Body of pancreas (tissue), 4 donors: ENCODE measurements around the gene FHOD3. TPM values are rescaled to one million over a fixed set of nuclear protein-coding genes. Genes with fewer than 3 reads are reported as not detected.

ENCODE experiments used
- ATAC-seq: fragments of 150-250 bp; one replicate; pipeline ENCODE4 v1.9.1; 2016
- DNase-seq, 4 donors: peaks; one replicate each; pipeline ENCODE4 v3.0.0-alpha.2; 2019
- H3K27ac ChIP-seq, 4 donors: fragments of 200-600 bp; sonication (generic); 1 replicate in 3 of 4; 2 replicates in 1 of 4; pipeline versions ENCODE4 v1.5.1 to v1.6.1; 2016 to 2019; ENCODE audit warnings: mild to moderate bottlenecking in 1 of 4, mixed read lengths in 1 of 4, moderate library complexity in 1 of 4
- H3K27me3 ChIP-seq, 2 donors: fragments of 200-600 bp; sonication (generic); one replicate each; pipeline ENCODE4 v1.6.0; 2016; ENCODE audit warnings: mild to moderate bottlenecking in 1 of 2
- H3K36me3 ChIP-seq, 2 donors: fragments of 200-600 bp; sonication (generic); replicated peaks in 1 of 2; 2 replicates each; pipeline ENCODE4 v1.5.1; 2016; ENCODE audit warnings: low read depth in 2 of 2; ENCODE audit not compliant: insufficient read depth in 1 of 2
- H3K4me1 ChIP-seq: fragments of 200-600 bp; sonication (generic); one replicate; pipeline ENCODE4 v1.6.0; 2016
- H3K4me3 ChIP-seq, 2 donors: fragments of 200-600 bp; sonication (generic); 1 replicate in 1 of 2; 2 replicates in 1 of 2; pipeline ENCODE4 v1.5.1; 2016 to 2019
- H3K9me3 ChIP-seq, 3 donors: fragments of 200-600 bp; sonication (generic); 1 replicate in 2 of 3; 2 replicates in 1 of 3; pipeline ENCODE4 v1.5.1; 2016
- CTCF ChIP-seq, 7 experiments: fragments of 450-650 bp in 4 of 7; fragments of 200-600 bp in 3 of 7; sonication (generic) in 3 of 7; IDR thresholded peaks; one replicate each; pipeline ENCODE4 v1.5.1; 2016 to 2019; ENCODE audit warnings: antibody characterized with exemption in 7 of 7
- POLR2A ChIP-seq, 3 donors: fragments of 450-650 bp; IDR thresholded peaks; one replicate each; pipeline ENCODE4 v1.6.1; 2016; ENCODE audit warnings: antibody characterized with exemption in 3 of 3, mild to moderate bottlenecking in 2 of 3
- WGBS, 2 donors: methylation state at CpG; one replicate each; pipeline ENCODE4 v1.1.5; 2017; 5-methylcytosine and 5-hydroxymethylcytosine counted together
- intact Hi-C: fragments of 100-400 bp; cut with DNase I; formaldehyde crosslinking; loops from one replicate; pipeline ENCODE4 v1.15.1; 2023
- total RNA-seq, 2 donors: library from RNA; depleted of rRNA; stranded (reverse); fragments of >200 nt; gene quantifications; one replicate each; pipeline ENCODE4 v1.1.0, GENCODE V29; 2016

The FHOD3 gene
- total RNA-seq, 2 donors from 2014 or later = 0.52 to 2.0 TPM

GRCh38 chr18:36392979-36393287 is 95.4 kb downstream of the FHOD3 start:
- TF ChIP-seq POLR2A (IDR thresholded peaks at IDR 0.05) = no peak
- TF ChIP-seq CTCF (IDR thresholded peaks at IDR 0.05) = no peak
- Histone ChIP-seq H3K36me3 (no peaks in the 10 kb centered on the region), H3K27ac (no peak overlapping the region), H3K4me3 (no peak overlapping the region), H3K27me3 (no peaks in the 10 kb centered on the region), H3K4me1 (no peaks in the 10 kb centered on the region), H3K9me3 (no peaks in the 10 kb centered on the region)
- ATAC-seq (no peak), DNase-seq (no peak)
- WGBS, 2 donors = 87% methylated on average over 3 of the region's 3 CpGs
- intact Hi-C loops = no loop called here

- H3K4me1 ChIP-seq = no peaks in the 10 kb centered on the region
- WGBS, 2 donors = 78 to 79% methylated on average over 3 of the region's 3 CpGs
- H3K27me3 ChIP-seq = no peaks in the 10 kb centered on the region
- no peak for ATAC-seq
- intact Hi-C loops = no loop called here
- no peaks in the 10 kb centered on the region for H3K9me3 ChIP-seq
- H3K4me3 ChIP-seq = no peak overlapping the region
- no peaks in the 10 kb centered on the region for H3K36me3 ChIP-seq
- DNase-seq = no peak
- no peak for TF ChIP-seq CTCF (IDR thresholded peaks at IDR 0.05)
- TF ChIP-seq POLR2A (IDR thresholded peaks at IDR 0.05) = no peak
- H3K27ac ChIP-seq = no peak overlapping the region
Measured at GRCh38 chr18:36394486-36394885, 97.0 kb downstream of the FHOD3 start.

GRCh38 chr18:36396190-36396589 is 98.7 kb downstream of the FHOD3 start:
- Histone ChIP-seq H3K27ac (no peak overlapping the region), H3K27me3 (no peaks in the 10 kb centered on the region), H3K4me3 (no peak overlapping the region), H3K36me3 (no peaks in the 10 kb centered on the region), H3K9me3 (no peaks in the 10 kb centered on the region), H3K4me1 (no peaks in the 10 kb centered on the region)
- ATAC-seq = no peak
- DNase-seq = no peak
- intact Hi-C loops = no loop called here
- no peak for TF ChIP-seq CTCF (IDR thresholded peaks at IDR 0.05)

GRCh38 chr18:36397033-36397432 is 99.5 kb downstream of the FHOD3 start:
- intact Hi-C loops = no loop called here
- Histone ChIP-seq H3K9me3 (no peaks in the 10 kb centered on the region), H3K27ac (no peak overlapping the region), H3K4me3 (no peak overlapping the region), H3K36me3 (no peaks in the 10 kb centered on the region), H3K4me1 (no peaks in the 10 kb centered on the region), H3K27me3 (no peaks in the 10 kb centered on the region)
- ATAC-seq = no peak
- DNase-seq = no peak
- no peak for TF ChIP-seq POLR2A (IDR thresholded peaks at IDR 0.05)
- no peak for TF ChIP-seq CTCF (IDR thresholded peaks at IDR 0.05)

- Histone ChIP-seq H3K4me1 (no peaks in the 10 kb centered on the region), H3K9me3 (no peaks in the 10 kb centered on the region), H3K4me3 (no peak overlapping the region), H3K36me3 (no peaks in the 10 kb centered on the region), H3K27ac (no peak overlapping the region), H3K27me3 (no peaks in the 10 kb centered on the region)
- TF ChIP-seq POLR2A (IDR thresholded peaks at IDR 0.05) (no peak), CTCF (IDR thresholded peaks at IDR 0.05) (no peak)
- WGBS, 2 donors = 94 to 96% methylated on average over 3 of the region's 3 CpGs
- intact Hi-C loops = no loop called here
- ATAC-seq (no peak), DNase-seq (no peak)
Measured at GRCh38 chr18:36398419-36398818, 100.9 kb downstream of the FHOD3 start.
